T-helper 2 cell treated with Interferon-gamma antibody and Interleukin-4, amounts not matched to agents 5 μg/mL and 100 μg/mL, for 36 hours (primary cell): Measurements from ENCODE around the gene UROS.

Experiments
- DNase-seq: peaks from one replicate; pipeline ENCODE4 v3.0.0; 2021; ENCODE audit warnings: low spot score
- H3K27ac Mint-ChIP-seq: one replicate; pipeline ENCODE4 v1.8.0; 2021; ENCODE audit warnings: mild to moderate bottlenecking, mixed read lengths
- H3K27me3 Mint-ChIP-seq: one replicate; pipeline ENCODE4 v1.8.0; 2021; ENCODE audit warnings: low read depth, mixed read lengths
- H3K36me3 Mint-ChIP-seq: one replicate; pipeline ENCODE4 v1.8.0; 2021; ENCODE audit warnings: low read depth, mixed read lengths
- H3K4me1 Mint-ChIP-seq: one replicate; pipeline ENCODE4 v1.8.0; 2021; ENCODE audit warnings: low read depth, mixed read lengths
- H3K4me3 Mint-ChIP-seq: one replicate; pipeline ENCODE4 v1.8.0; 2022; ENCODE audit warnings: mild to moderate bottlenecking, moderate library complexity, mixed read lengths
- H3K9me3 Mint-ChIP-seq: one replicate; pipeline ENCODE4 v1.8.0; 2021; ENCODE audit warnings: mixed read lengths

UROS gene

GRCh38 chr10:125742465-125742864 lies 80.6 kb downstream of the UROS start:
- H3K36me3 Mint-ChIP-seq: peaks cover 69% of the 10 kb centered on the region
- peaks cover 6% of the 10 kb centered on the region for H3K4me1 Mint-ChIP-seq
- H3K9me3 Mint-ChIP-seq: no peaks in the 10 kb centered on the region
- no peak overlapping the region for H3K4me3 Mint-ChIP-seq
- H3K27me3 Mint-ChIP-seq: no peaks in the 10 kb centered on the region
- no peak overlapping the region for H3K27ac Mint-ChIP-seq
- no peak for DNase-seq

- H3K4me1 Mint-ChIP-seq: peaks cover 1% of the 10 kb centered on the region
- H3K36me3 Mint-ChIP-seq: peaks cover 72% of the 10 kb centered on the region
- H3K27ac Mint-ChIP-seq: no peak overlapping the region
- DNase-seq: no peak
- H3K27me3 Mint-ChIP-seq: no peaks in the 10 kb centered on the region
- H3K9me3 Mint-ChIP-seq: no peaks in the 10 kb centered on the region
- no peak overlapping the region for H3K4me3 Mint-ChIP-seq
Observed at GRCh38 chr10:125739994-125740679, 82.9 kb downstream of the UROS start.
